ENCODE measurements around the gene SCARB1. TPM values are rescaled to one million over a fixed set of nuclear protein-coding genes. Genes with fewer than 3 reads are reported as not detected.

Gene SCARB1
- total and polyA plus RNA-seq, 2 of the 13 experiments (the other 11 are each of a cell fraction or from before 2014, with no cell fraction given) = 63.4 to 160 TPM

DNA sequence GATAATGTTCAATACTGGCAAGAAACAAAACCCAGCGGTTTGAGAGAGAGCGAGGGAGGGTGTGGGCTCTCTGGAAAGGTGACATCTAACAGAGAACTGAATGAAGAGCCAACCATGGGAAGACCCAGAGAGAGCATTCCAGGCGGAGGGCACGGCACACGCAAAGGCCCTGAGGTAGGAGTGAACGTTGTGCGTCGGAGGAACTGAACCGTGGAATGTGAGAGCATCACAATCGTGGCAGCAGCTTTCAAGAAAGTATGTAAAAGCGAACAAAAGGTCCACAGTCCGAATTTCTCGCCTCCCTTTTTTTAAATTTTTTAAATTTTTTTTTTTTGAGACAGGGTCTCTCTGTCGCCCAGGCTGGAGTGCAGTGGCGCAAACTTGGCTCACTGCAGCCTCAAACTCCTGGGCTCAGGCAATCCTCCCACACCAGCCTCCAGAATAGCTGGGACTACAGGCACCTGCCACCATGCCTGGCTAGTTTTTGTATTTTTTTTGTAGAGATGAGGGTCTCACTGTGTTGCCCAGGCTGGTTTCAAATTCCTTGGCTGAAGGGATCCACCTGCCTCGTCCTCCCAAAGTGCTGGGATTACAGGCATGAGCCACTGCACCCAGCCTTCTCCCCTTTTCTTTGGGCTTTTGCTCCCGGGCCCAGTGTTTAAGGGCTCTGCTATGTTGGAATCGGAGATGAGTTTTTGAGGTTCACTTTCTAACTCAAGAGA is 15.3 kb upstream of the SCARB1 start (continued):
- TF ChIP-seq ZBTB4 (CRISPR knock-in tag; IDR thresholded peaks at IDR 0.05; ENCODE audit: borderline replicate concordance) (no peak), ZFAT (CRISPR knock-in tag; conservative IDR thresholded peaks at IDR 0.05) (no peak), ETV6 (CRISPR knock-in tag; conservative IDR thresholded peaks at IDR 0.05) (no peak), AHR (CRISPR knock-in tag; IDR thresholded peaks at IDR 0.05) (no peak), ZNF577 (CRISPR knock-in tag; IDR thresholded peaks at IDR 0.05; ENCODE audit: borderline replicate concordance, low read depth) (no peak), KDM1A (CRISPR knock-in tag; IDR thresholded peaks at IDR 0.05) (0 out of 2 replicates have a peak, but pooled peaks have one; percentile 8), ZNF318 (CRISPR knock-in tag; IDR thresholded peaks at IDR 0.05) (no peak), RCOR2 (CRISPR knock-in tag; IDR thresholded peaks at IDR 0.05) (no peak), ZNF260 (CRISPR knock-in tag; IDR thresholded peaks at IDR 0.05; ENCODE audit: borderline replicate concordance, low read depth) (no peak), HDAC1 (CRISPR knock-in tag; IDR thresholded peaks at IDR 0.05) (peak; percentile 56; the same call in 1 of the 2 replicates), EED (CRISPR knock-in tag; IDR thresholded peaks at IDR 0.05) (no peak)
- TF ChIP-seq, protein P1, sequence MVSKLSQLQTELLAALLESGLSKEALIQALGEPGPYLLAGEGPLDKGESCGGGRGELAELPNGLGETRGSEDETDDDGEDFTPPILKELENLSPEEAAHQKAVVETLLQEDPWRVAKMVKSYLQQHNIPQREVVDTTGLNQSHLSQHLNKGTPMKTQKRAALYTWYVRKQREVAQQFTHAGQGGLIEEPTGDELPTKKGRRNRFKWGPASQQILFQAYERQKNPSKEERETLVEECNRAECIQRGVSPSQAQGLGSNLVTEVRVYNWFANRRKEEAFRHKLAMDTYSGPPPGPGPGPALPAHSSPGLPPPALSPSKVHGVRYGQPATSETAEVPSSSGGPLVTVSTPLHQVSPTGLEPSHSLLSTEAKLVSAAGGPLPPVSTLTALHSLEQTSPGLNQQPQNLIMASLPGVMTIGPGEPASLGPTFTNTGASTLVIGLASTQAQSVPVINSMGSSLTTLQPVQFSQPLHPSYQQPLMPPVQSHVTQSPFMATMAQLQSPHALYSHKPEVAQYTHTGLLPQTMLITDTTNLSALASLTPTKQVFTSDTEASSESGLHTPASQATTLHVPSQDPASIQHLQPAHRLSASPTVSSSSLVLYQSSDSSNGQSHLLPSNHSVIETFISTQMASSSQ (IDR thresholded peaks at IDR 0.05; ENCODE audit: low read depth) = no peak
- TF ChIP-seq, protein P1 (CRISPR knock-in tag; IDR thresholded peaks at IDR 0.05; ENCODE audit: borderline replicate concordance) = no peak
